Activated CD4-positive, alpha-beta T cell treated with anti-CD3 and anti-CD28 coated beads, Interleukin-2, amount 50 U/mL, for 1 hour (primary cell): ENCODE measurements around the gene PTPRD.
"Not testable (repeated sequence)": the region's sequence is repeated elsewhere in the genome, so short reads cannot be mapped to it uniquely, and the experiment has no call there.

Experiments used
- DNase-seq: peaks from one replicate; pipeline ENCODE4 v3.0.0-alpha.2; 2020

The PTPRD gene

DNA sequence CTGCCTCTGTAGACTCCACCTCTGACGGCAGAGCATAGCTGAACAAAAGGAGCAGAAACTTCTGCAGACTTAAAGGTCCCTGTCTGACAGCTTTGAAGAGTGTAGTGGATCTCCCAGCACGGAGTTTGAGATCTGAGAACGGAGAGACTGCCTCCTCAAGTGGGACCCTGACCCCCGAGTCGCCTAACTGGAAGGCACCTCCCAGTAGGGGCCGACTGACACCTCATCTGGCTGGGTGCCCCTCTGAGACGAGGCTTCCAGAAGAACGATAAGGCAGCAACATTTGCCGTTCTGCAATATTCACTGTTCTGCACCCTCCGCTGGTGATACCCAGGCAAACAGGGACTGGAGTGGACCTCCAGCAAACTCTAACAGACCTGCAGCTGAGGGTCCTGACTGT, 1186.3 kb downstream of the PTPRD start:
- not testable (repeated sequence) for DNase-seq

GRCh38 chr9:9412241-9412640, 1200.6 kb downstream of the PTPRD start:
- DNase-seq = no peak

DNA sequence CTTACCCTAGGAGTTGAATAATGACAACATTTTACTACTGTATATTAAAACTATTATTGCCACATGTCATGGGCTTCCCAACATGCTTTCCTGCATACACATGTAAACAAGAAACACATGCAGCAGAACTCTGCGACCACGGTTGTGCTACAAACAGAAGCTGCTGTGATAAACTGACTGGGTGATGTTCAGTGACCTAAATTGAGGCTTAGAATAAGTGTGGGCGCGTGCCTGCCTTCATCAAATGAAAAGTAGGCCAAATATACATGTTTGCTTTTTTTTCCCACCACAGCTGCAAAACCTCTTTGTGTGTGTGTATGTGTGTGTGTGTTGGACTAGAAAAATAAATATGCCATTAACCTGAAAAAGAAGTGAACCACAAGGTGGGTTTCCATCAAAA, 1202.1 kb downstream of the PTPRD start:
- no peak for DNase-seq

DNA sequence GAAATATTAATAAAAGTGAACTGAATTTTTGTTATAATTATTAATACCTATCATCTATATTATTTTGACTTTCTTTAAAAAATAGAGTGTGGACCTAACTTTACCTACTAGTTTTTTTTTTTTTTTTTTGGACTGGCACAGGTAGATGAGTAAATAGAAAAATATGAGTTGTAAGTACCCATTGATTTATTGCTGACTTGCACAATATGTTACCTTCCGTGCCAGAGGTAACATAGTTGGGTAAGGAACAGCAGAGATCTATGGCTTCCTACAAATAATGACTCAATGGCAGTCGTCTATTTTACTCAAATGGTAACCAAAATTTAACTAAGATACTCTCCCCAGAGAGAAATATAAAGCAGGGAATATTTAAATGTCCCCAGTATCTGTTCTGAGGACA, 1212.8 kb downstream of the PTPRD start:
- DNase-seq = no peak

GRCh38 chr9:9396518-9396917, 1216.3 kb downstream of the PTPRD start:
- no peak for DNase-seq

DNA sequence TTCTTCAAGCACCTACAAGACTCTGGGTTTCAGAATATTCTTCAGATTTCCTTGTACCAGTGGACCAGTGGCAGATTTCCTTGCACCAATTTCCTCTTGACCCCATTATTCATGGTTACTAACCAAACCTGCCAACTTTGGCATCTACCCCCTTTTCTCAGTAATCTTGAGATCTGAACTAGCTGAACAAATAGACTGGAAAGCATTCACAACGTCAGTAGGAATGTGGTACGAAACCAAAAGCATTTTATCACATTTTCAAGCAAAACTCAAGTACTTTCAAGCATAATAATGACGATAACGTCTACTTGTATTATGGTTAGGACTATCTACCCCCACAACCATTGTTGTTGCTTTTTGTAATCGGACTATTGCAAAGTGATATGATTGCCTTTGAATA, 1217.3 kb downstream of the PTPRD start:
- DNase-seq = no peak

DNA sequence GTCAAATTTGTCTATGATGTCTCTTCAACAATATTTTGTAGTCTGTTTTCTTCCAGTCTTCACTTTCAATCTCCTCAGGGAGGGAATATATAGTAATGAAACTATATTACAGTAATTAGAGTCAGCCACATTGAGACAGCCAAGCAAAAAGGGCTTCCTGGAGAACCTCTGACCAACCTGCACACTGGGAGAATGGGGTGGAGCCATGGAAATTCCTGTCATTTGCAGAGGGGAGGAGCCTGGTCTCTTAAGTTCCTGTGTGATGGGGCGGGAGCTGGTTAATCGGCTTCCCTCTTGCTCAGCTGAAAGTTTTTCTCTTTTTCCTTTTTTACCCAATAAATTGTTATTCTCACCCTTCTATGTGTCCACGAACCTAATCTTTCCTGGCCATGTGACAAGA, 1220.0 kb downstream of the PTPRD start:
- no peak for DNase-seq

DNA sequence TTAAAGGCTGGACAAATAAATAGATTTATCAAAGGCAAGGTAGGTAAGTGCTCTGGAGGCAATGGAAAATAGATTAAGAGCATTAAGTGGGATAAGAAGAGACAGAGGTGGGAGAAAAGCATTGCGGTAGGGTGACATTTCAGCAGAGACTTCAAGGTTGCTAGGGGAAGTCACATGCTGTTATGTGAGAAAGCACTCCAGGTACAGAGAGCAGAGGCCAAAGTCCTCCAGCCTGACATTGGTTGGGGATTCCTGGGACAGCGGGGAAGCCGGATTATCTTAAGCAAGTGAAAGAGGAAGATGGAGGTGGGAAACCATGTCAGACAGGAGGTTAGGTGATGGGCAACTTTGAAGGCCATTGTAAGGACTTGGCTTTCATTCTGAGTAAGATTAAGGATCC, 1222.9 kb downstream of the PTPRD start:
- DNase-seq = no peak

- no peak for DNase-seq
These were observed 1225.2 kb downstream of the PTPRD start for GRCh38 chr9:9387511-9388115.

DNA sequence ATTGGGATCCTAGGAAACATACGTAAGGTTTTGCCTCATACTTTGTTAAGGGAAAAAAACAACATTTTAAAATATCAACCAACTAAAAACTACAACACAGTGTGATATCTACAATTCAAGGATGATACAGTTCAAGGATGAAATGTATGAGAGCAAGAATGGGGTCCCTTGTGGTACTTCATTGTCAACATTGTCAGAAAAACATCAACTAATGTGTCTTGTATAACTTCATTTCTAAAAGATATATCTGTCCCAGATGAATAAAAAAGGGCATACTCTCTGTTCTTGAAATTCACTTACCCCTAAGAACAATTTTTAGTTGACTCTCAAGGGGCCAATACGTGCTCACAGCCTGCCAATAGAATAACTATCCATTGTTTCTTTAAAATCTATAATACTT, 1250.5 kb downstream of the PTPRD start:
- no peak for DNase-seq

GRCh38 chr9:9352877-9353481, 1259.8 kb downstream of the PTPRD start:
- DNase-seq = no peak

GRCh38 chr9:9341203-9341602, 1271.6 kb downstream of the PTPRD start:
- DNase-seq = no peak

- DNase-seq = no peak
These were observed 1275.7 kb downstream of the PTPRD start for GRCh38 chr9:9337129-9337528.

DNA sequence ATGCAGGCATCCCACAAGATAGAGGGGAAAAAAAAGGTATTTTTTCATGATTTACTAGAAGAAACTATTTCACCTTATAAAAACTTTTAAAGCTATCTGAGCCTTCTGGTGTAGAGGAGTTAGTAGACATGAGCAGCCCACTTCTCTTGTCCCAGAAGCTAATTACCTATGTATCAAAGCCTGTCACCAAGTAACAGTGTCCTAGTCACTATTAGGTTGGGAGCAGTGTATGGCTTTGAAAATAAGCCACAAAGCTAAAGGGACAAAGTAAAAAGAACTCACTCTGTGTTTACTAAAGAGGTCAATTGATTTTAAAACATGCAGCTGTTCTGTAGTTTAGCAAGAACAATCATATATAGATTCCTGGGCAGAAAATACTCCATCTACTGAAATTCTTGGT, 1286.1 kb downstream of the PTPRD start:
- no peak for DNase-seq

DNA sequence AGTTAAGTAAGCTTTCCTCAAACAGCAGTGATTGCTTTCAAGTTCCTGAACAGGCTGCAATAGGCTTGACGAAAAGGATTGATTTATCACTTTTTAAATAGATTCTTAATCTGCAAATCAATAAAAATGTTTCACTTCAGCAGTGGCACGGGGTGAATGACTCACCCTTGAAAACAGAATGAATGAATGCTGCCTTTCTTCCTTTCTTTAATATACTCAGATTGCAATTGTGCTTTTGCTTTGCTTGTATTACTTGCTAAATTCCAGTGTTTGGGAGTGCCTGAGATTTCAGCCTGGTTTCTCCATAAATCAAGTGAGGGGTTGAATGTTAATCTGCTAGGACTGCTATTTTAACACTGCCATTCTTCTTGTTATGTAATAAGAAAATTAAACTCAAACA, 1293.8 kb downstream of the PTPRD start:
- DNase-seq = no peak

- DNase-seq = not testable (repeated sequence)
These were observed 1302.1 kb downstream of the PTPRD start for GRCh38 chr9:9310743-9311142.

DNA sequence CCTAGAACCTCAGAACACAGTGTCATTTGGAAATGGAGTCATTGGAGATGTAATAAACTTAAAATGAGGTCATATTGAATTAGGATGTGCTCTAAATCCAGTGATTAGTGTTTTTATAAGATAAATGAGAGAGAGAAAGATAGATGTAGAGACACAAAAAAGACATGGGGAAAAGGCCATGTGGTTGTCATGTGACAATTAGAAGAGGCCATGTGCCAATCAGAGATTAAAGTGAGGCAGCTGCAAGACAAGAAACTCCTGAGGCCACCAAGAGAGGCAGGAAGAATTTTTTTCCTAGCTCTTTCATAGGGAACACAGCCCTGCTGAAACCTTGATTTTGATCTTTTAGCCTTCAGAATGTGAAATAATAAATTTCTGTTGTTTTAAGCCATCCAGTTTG, 1307.2 kb downstream of the PTPRD start:
- DNase-seq = no peak

- no peak for DNase-seq
These were observed 1313.7 kb downstream of the PTPRD start for GRCh38 chr9:9299134-9299533.

DNA sequence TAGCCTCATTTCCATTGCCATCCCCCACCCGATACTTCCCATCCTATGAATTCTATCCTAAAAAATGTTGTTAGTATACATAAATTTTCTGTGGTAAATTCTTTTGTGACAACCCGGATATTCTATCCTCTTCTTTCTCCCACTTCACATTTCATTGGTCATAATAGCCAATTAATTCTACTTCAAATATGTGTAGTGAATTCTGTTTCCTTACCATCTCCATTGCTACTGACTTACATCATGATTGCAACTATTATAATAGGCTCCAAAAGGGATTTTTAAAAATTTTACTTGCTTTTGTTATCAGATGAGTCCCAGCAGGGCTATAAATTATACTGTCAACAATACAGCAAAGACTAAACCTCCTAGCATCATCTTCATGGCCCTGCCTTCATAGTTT, 1326.8 kb downstream of the PTPRD start:
- DNase-seq = no peak

GRCh38 chr9:9284201-9284600, 1328.6 kb downstream of the PTPRD start:
- DNase-seq = no peak

- no peak for DNase-seq
These were observed 1329.4 kb downstream of the PTPRD start for GRCh38 chr9:9283159-9283986.

- DNase-seq = no peak
These were observed 1337.2 kb downstream of the PTPRD start for GRCh38 chr9:9275601-9276000.

GRCh38 chr9:9257999-9258498, 1354.8 kb downstream of the PTPRD start:
- no peak for DNase-seq

DNA sequence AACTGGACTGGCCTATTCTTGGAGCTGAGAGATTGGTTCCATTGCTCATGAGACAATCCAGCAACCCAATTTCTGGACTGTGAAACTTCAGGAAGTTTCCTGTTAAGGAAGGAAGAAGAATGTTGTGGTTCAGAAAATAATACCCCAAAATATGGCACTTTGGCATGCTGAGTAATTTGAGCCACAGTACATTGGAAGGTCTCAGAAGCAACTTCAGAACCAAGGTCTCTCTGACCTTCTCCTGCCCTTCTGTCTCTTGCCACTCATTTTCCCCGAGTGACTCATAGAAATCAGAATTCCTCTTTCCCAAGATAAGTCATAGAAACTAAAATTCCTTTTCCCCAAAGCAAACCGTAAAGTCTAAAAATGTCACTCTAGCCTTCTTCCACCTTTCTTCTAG, 1366.1 kb downstream of the PTPRD start:
- no peak for DNase-seq
